Fibroblast of skin of right biceps (primary cell): ENCODE results near the gene PRAC2.

Source experiments
- DNase-seq: peaks from one replicate; pipeline ENCODE4 v3.0.0-alpha.2; 2013

The PRAC2 gene

GRCh38 chr17:48720266-48721008, 2.5 kb upstream of the PRAC2 start:
- no peak for DNase-seq

- DNase-seq, result no peak
Measured at GRCh38 chr17:48721009-48721402, 2.0 kb upstream of the PRAC2 start.

- no peak for DNase-seq
Measured at GRCh38 chr17:48722201-48722907, 631 bp upstream of the PRAC2 start, which contains the start of gene PRAC1. Gene PRAC1 (minus strand): TSS chr17:48722518. CDS start chr17:48722392, 126 bp downstream.

GRCh38 chr17:48723423-48724250, 652 bp downstream of the PRAC2 start:
- DNase-seq, result no peak

GRCh38 chr17:48724251-48725003, 1.4 kb downstream of the PRAC2 start:
- peak; percentile 62 for DNase-seq

GRCh38 chr17:48725004-48725287, 2.0 kb downstream of the PRAC2 start:
- DNase-seq, result no peak

GRCh38 chr17:48725288-48726064, 2.5 kb downstream of the PRAC2 start:
- DNase-seq, result no peak

- DNase-seq, result no peak
Measured at GRCh38 chr17:48726114-48726915, 3.3 kb downstream of the PRAC2 start.

- DNase-seq, result no peak
Measured at GRCh38 chr17:48726916-48727286, 3.9 kb downstream of the PRAC2 start.

GRCh38 chr17:48727415-48728175, 4.6 kb downstream of the PRAC2 start:
- DNase-seq, result no peak

GRCh38 chr17:48728232-48729231, 5.5 kb downstream of the PRAC2 start, which contains the start of gene HOXB13:
Gene HOXB13 (minus strand): TSS chr17:48728750. CDS start chr17:48728593, 157 bp downstream.
- peak; percentile 30 for DNase-seq

GRCh38 chr17:48729335-48730239, 6.6 kb downstream of the PRAC2 start:
- DNase-seq, result no peak

GRCh38 chr17:48730240-48730550, 7.2 kb downstream of the PRAC2 start:
- DNase-seq, result no peak

- DNase-seq, result no peak
Measured at GRCh38 chr17:48731355-48731754, 8.4 kb downstream of the PRAC2 start.

GRCh38 chr17:48732688-48733629, 10.0 kb downstream of the PRAC2 start:
- no peak for DNase-seq

- DNase-seq, result no peak
Measured at GRCh38 chr17:48733632-48734328, 10.8 kb downstream of the PRAC2 start.
